Cardiac fibroblast (primary cell): ENCODE measurements around the gene SPTLC1.
"Not testable (repeated sequence)": the region's sequence is repeated elsewhere in the genome, so short reads cannot be mapped to it uniquely, and the experiment has no call there.

Experiments
- DNase-seq, 2 donors: peaks; one replicate each; pipeline versions ENCODE4 v3.0.0 to v3.0.0-alpha.2; 2010; ENCODE audit warnings: low read depth in 2 of 2
- H3K4me3 ChIP-seq, 2 donors: replicated peaks in 1 of 2; 1 replicate in 1 of 2; 2 replicates in 1 of 2; pipeline ENCODE4 v1.5.1; 2011; ENCODE audit warnings: low read depth in 2 of 2, low read length in 2 of 2, mild to moderate bottlenecking in 2 of 2, moderate library complexity in 1 of 2
- TF ChIP-seq, protein P1 (sequence below): IDR thresholded peaks from one replicate; pipeline ENCODE4 v1.5.1; 2011; ENCODE audit warnings: low read depth, mild to moderate bottlenecking, low read length, inconsistent platforms

SPTLC1 gene

DNA sequence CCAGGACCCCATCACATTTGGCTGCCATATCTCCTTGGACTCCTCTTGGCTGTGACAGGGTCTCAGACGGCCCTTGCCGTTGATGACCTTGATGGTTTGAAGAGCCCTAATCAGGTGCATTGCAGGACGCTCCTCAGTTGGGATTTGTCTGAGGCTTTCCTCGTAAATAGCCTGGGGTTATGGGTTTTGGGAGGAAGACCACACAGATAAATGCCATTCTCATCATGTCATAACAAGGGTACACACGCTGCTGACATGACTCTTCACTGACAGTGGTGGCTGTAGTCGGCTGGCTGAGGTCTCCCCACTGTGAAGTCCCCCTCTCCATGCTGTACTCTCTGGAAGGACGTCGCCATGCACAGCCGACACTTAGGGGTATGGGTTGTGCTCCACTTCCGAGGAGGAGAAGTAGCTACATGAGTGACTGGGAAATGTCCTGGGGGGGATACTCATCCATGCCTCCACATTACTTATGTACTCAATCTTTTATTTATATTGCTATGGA, 42.9 kb upstream of the SPTLC1 start:
- H3K4me3 ChIP-seq = no peak overlapping the region
- DNase-seq = no peak
- TF ChIP-seq, protein P1, sequence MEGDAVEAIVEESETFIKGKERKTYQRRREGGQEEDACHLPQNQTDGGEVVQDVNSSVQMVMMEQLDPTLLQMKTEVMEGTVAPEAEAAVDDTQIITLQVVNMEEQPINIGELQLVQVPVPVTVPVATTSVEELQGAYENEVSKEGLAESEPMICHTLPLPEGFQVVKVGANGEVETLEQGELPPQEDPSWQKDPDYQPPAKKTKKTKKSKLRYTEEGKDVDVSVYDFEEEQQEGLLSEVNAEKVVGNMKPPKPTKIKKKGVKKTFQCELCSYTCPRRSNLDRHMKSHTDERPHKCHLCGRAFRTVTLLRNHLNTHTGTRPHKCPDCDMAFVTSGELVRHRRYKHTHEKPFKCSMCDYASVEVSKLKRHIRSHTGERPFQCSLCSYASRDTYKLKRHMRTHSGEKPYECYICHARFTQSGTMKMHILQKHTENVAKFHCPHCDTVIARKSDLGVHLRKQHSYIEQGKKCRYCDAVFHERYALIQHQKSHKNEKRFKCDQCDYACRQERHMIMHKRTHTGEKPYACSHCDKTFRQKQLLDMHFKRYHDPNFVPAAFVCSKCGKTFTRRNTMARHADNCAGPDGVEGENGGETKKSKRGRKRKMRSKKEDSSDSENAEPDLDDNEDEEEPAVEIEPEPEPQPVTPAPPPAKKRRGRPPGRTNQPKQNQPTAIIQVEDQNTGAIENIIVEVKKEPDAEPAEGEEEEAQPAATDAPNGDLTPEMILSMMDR = no peak

- not testable (repeated sequence) for DNase-seq, H3K4me3 ChIP-seq
Measured at GRCh38 chr9:92155736-92156135, 40.5 kb upstream of the SPTLC1 start.

DNA sequence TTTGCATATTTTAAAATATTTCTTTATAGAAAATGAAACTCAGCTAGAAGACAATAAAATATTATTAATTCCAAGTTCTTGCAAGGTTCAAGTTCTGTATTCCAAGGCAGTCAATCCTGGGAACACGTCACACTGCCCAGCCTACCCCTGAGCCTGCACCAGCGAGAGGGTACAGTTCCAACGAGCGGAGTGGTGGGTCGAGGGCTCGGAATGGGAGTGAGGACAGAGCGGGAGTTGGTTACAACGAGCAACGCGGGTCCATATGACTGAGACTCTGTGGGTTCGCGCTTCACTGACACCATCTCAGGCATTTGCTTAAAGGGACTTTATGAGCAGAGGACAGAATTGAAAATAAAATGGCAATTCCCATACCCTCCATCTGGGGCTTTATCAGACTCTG, 40.0 kb upstream of the SPTLC1 start:
- H3K4me3 ChIP-seq = no peak overlapping the region
- DNase-seq = no peak
- TF ChIP-seq, protein P1 = no peak

DNA sequence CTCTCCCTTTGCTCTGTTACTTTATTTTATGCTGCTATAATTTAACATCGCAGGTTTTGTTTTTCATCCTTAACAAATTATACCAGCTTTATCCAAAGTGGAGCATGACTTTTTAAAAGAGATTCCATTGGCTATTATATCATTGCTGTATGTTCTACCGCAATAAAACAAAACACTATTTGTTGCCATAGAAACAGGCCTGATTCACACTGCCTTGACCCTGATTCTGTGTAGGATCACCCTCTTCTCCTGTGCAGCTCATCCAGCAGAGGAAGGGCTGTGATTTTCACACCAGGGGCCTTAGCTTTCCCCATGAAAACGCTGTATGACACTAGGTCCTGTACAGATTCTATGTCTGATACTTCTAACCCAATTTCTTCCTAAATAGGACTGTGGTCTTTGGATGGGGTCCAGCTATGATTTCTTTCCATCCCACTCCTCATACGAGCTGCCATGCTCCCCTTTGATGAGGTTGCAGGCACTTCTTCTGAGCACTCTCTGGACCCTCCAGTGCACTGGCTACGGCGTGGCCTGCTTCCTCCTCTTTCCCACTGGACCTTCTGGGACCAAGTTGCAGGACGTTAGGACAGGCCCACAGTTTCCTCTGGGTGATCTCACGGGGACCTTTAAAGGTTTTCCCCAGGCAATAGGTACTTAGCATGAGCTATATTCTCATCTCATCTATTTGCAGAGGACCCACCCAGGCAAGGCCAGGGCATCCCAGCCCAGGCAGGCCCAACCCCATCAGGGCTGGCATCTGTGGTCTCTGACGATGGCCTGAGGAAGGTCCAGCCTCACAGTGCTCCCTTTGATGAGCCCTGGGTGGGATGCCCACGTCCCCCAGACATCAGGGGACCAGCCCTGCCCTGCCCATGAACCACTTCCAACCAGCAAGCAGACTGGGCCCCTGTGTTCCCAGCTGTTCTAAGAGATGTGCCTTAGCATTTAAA, 38.5 kb upstream of the SPTLC1 start:
- H3K4me3 ChIP-seq = not testable (repeated sequence)
- peak; percentile 78 to 94 for DNase-seq

GRCh38 chr9:92151691-92152393, 36.6 kb upstream of the SPTLC1 start:
- no peak overlapping the region for H3K4me3 ChIP-seq
- TF ChIP-seq, protein P1 = no peak
- DNase-seq = peak; percentile 68 to 95

DNA sequence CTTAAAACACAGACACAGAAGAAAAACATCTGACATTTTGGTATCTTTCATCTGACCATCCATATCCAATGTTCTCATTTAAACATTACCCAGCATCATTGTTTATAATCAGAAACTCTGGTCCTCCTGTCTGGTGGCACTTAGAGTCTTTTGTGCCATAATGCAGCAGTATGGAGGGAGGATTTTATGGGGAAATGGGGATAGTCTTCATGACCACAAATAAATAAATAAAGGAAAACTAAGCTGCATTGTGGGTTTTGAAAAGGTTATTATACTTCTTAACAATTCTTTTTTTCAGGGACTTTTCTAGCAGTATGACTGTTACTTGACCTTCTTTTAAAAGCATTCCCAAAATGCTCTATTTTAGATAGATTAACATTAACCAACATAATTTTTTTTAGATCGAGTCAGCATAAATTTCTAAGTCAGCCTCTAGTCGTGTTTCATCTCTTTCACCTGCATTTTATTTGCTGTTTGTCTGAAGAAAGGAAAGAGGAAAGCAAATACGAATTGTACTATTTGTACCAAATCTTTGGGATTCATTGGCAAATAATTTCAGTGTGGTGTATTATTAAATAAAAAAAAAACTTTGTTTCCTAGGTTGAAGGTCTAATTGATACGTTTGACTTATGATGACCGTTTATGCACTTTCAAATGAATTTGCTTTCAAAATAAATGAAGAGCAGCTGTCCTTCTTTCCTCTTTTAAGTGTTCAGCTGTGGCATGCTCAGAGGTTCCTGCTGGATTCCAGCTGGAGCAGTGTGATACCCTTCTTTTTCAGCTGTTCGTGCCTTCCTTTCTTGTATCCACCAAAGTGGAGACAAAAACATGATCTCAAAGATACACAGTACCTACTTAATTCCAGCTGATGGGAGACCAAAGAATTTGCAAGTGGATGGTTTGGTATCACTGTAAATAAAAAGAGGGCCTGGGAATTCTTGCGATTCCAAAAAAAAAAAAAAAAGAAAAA, 35.6 kb upstream of the SPTLC1 start:
- not testable (repeated sequence) for H3K4me3 ChIP-seq, DNase-seq

DNA sequence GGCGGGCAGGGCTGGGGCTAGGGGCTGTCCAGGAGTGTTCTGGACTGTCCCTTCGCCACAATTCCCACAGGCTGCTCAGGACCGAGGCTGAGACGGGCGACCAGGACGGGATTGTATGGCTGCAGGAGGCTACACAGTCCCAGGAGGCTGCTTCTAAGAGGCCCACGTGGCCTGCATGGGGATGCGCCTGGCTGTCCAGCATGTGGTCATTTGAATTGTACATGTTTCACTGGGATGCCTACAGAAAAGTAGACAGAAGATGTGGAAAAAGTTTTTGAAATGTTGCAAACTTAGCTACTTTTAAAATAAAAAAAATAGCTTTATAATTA, 32.6 kb upstream of the SPTLC1 start:
- peak in 1 of 2 donors; percentile 59 for DNase-seq
- TF ChIP-seq, protein P1 = no peak
- H3K4me3 ChIP-seq = peak overlapping the region in 1 of 2 donors; percentile 14
